BE2C (cell line): ENCODE data around the gene IFT52.
"Not testable (repeated sequence)": the region's sequence is repeated elsewhere in the genome, so short reads cannot be mapped to it uniquely, and the experiment has no call there.

Experiments used
- DNase-seq: peaks from one replicate; pipeline ENCODE4 v3.0.0-alpha.2; 2020
- H3K27me3 ChIP-seq: fragments of 250-450 bp; sonication (Bioruptor Pico); 2 replicates; pipeline ENCODE4 v1.5.1; 2020; ENCODE audit warnings: mild to moderate bottlenecking
- H3K36me3 ChIP-seq: fragments of 250-450 bp; sonication (Bioruptor Pico); 2 replicates; pipeline ENCODE4 v1.5.1; 2020; ENCODE audit warnings: mild to moderate bottlenecking
- H3K4me1 ChIP-seq: fragments of 250-450 bp; sonication (Bioruptor Pico); 2 replicates; pipeline ENCODE4 v1.5.1; 2020
- H3K4me3 ChIP-seq: 2 replicates; pipeline ENCODE4 v1.5.1; 2011; ENCODE audit warnings: low read depth, low read length
- H3K9me3 ChIP-seq: fragments of 250-450 bp; sonication (Bioruptor Pico); 2 replicates; pipeline ENCODE4 v1.5.1; 2020
- CTCF ChIP-seq: IDR thresholded peaks from 2 replicates; pipeline ENCODE4 v1.5.1; 2012; ENCODE audit warnings: mild to moderate bottlenecking, low read depth, low read length

IFT52 gene

GRCh38 chr20:43653966-43654365 is 63.2 kb downstream of the IFT52 start:
- no peak for TF ChIP-seq CTCF
- no peak for DNase-seq

GRCh38 chr20:43655176-43655575 is 64.4 kb downstream of the IFT52 start:
- H3K4me1 ChIP-seq, H3K27me3 ChIP-seq, H3K9me3 ChIP-seq, H3K4me3 ChIP-seq, H3K36me3 ChIP-seq, DNase-seq: not testable (repeated sequence)

More at GRCh38 chr20:43653966-43654365, 63.2 kb downstream of the IFT52 start:
- no peaks in the 10 kb centered on the region for H3K27me3 ChIP-seq
- no peak overlapping the region for H3K4me3 ChIP-seq
- no peaks in the 10 kb centered on the region for H3K36me3 ChIP-seq
- H3K4me1 ChIP-seq = no peaks in the 10 kb centered on the region
- H3K9me3 ChIP-seq = no peaks in the 10 kb centered on the region

GRCh38 chr20:43655937-43656336 is 65.2 kb downstream of the IFT52 start:
- H3K9me3 ChIP-seq = no peaks in the 10 kb centered on the region
- H3K4me3 ChIP-seq = no peak overlapping the region
- no peaks in the 10 kb centered on the region for H3K36me3 ChIP-seq
- no peak for TF ChIP-seq CTCF
- no peaks in the 10 kb centered on the region for H3K27me3 ChIP-seq
- H3K4me1 ChIP-seq = no peaks in the 10 kb centered on the region
- no peak for DNase-seq

GRCh38 chr20:43658069-43658722 is 67.5 kb downstream of the IFT52 start:
- H3K27me3 ChIP-seq = no peaks in the 10 kb centered on the region
- H3K9me3 ChIP-seq = no peaks in the 10 kb centered on the region
- H3K4me1 ChIP-seq = peaks cover 3% of the 10 kb centered on the region; the same call in 1 of the 2 replicates
- no peaks in the 10 kb centered on the region for H3K36me3 ChIP-seq
- peak overlapping the region; percentile 76 for H3K4me3 ChIP-seq
- peak; percentile 27 for DNase-seq
- TF ChIP-seq CTCF = peak; percentile 22; the same call in 1 of the 2 replicates

- no peak overlapping the region for H3K4me3 ChIP-seq
- no peaks in the 10 kb centered on the region for H3K27me3 ChIP-seq
- H3K4me1 ChIP-seq = peaks cover 3% of the 10 kb centered on the region
- no peak for DNase-seq
- no peaks in the 10 kb centered on the region for H3K36me3 ChIP-seq
- H3K9me3 ChIP-seq = no peaks in the 10 kb centered on the region
- peak; percentile 20; the same call in 1 of the 2 replicates for TF ChIP-seq CTCF
These were observed 68.1 kb downstream of the IFT52 start for GRCh38 chr20:43658723-43659419.

GRCh38 chr20:43662943-43663655 is 72.4 kb downstream of the IFT52 start:
- Histone ChIP-seq H3K4me1 (peaks cover 11% of the 10 kb centered on the region), H3K4me3 (no peak overlapping the region), H3K9me3 (no peaks in the 10 kb centered on the region), H3K36me3 (no peaks in the 10 kb centered on the region), H3K27me3 (no peaks in the 10 kb centered on the region)
- TF ChIP-seq CTCF = no peak
- DNase-seq = peak; percentile 67
